ENCODE results near the gene ZNF45. TPM values are rescaled to one million over a fixed set of nuclear protein-coding genes. Genes with fewer than 3 reads are reported as not detected.

ZNF45 gene
- total and polyA plus RNA-seq, 2 of the 13 experiments (the other 11 are each of a cell fraction or from before 2014, with no cell fraction given) = 2.4 to 11.3 TPM

- TF ChIP-seq IRF9 (CRISPR knock-in tag; IDR thresholded peaks at IDR 0.05; ENCODE audit: borderline replicate concordance) (0 out of 2 replicates have a peak, but pooled peaks have one; percentile 51), SRY (CRISPR knock-in tag; IDR thresholded peaks at IDR 0.05) (0 out of 2 replicates have a peak, but pooled peaks have one; percentile 58), ZNF275 (CRISPR knock-in tag; IDR thresholded peaks at IDR 0.05; ENCODE audit: borderline replicate concordance) (no peak), THAP11 (CRISPR knock-in tag; IDR thresholded peaks at IDR 0.05) (peak; percentile 99), AHR (CRISPR knock-in tag; IDR thresholded peaks at IDR 0.05) (no peak), TBX2 (CRISPR knock-in tag; IDR thresholded peaks at IDR 0.05; ENCODE audit: borderline replicate concordance) (0 out of 2 replicates have a peak, but pooled peaks have one; percentile 25), ZNF780A (CRISPR knock-in tag; IDR thresholded peaks at IDR 0.05) (no peak), ZBTB49 (CRISPR knock-in tag; IDR thresholded peaks at IDR 0.05; ENCODE audit: borderline replicate concordance) (peak; percentile 48; the same call in 1 of the 2 replicates), GATAD1 (CRISPR knock-in tag; IDR thresholded peaks at IDR 0.05) (peak; percentile 60; the same call in 1 of the 2 replicates), ZNF574 (CRISPR knock-in tag; IDR thresholded peaks at IDR 0.05) (peak; percentile 86), CREM (IDR thresholded peaks at IDR 0.05) (peak; percentile 90), CREM (CRISPR knock-in tag; IDR thresholded peaks at IDR 0.05) (no peak), MTERF4 (CRISPR knock-in tag; IDR thresholded peaks at IDR 0.05) (peak; percentile 68; the same call in 1 of the 2 replicates), ZC3H4 (CRISPR knock-in tag; IDR thresholded peaks at IDR 0.05; ENCODE audit: borderline replicate concordance) (no peak), ZBTB37 (CRISPR knock-in tag; IDR thresholded peaks at IDR 0.05) (no peak), ARNTL (CRISPR knock-in tag; IDR thresholded peaks at IDR 0.05) (0 out of 2 replicates have a peak, but pooled peaks have one; percentile 22), ZNF607 (CRISPR knock-in tag; IDR thresholded peaks at IDR 0.05; ENCODE audit: borderline replicate concordance) (0 out of 2 replicates have a peak, but pooled peaks have one; percentile 22), KLF9 (CRISPR knock-in tag; IDR thresholded peaks at IDR 0.05; ENCODE audit: low read depth) (no peak)
These were observed 33.4 kb downstream of the ZNF45 start (continued) for GRCh38 chr19:43901395-43902390.
